ENCODE measurements around the gene RPL38.
A peak's percentile ranks its signal among the peaks of the same experiment; 100 is the strongest.
"Not testable (repeated sequence)": the region's sequence is repeated elsewhere in the genome, so short reads cannot be mapped to it uniquely, and the experiment has no call there.

RPL38 gene

DNA sequence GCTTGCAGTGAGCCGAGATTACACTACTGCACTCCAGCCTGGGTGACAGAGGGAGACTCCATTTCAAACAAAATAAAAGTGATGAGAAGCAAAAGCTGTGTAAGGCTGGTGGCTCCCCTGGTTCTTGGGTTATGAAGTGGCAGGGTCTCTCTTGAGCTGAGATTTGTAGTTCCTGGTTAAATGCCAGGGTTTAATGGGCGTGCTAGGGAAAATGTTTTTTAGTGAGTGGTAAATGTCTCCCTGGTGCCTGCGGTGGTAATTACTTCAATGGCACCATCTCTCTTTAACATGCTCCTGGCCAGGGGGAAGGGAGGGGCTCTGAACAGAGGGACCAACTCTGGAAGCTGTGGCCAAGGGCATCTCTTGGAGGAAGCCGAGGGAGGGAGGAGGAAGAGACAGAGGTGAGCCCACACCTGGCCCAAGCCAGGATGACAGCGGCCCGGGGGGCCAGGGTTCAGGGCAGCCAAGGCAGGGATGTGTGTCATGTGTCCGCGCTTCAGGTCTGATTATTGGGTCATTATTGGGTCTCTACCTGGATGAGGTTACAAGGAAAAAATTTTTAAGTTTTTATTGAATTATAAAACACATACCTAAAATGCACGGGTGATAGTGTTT is 17.8 kb upstream of the RPL38 start:
- DNase-seq, result no peak

DNA sequence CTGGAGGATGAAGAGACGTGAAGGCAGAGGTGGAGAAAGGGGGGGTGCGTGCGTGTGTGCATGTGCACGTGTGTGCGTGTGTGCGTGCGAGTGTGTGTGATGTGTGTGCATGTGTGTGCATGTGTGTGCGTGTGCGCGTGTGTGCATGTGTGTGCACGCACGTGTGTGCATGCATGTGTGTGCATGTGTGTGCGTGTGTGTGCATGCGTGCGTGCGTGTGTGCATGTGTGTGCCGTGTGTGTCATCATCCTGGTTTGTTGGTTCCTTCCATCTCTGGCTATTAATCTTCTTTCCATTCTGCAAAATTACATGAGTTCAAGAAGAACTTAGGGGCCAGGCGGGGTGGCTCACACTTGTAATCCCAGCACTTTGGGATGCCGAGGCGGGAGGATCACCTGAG is 17.0 kb upstream of the RPL38 start:
- DNase-seq, result no peak

DNA sequence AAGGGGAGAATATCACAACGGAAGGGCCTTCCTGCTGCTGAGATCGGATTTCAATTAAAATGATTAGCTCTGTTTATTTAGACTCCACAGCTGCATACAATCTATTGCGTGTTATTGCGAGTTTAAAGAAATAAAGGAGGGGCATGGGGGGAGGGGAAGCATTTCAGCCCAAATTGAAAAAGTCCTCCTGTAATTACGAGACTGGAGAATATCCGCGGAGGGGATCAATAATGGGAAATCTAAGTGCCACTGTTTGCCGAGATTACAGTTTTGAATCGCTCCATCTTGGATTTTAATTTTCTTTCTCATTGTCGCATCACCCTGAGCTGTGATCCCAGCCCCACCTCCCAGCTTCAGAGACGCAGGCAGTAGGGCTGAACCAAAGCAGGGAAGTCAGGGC is 15.7 kb upstream of the RPL38 start:
- no peak for DNase-seq

DNA sequence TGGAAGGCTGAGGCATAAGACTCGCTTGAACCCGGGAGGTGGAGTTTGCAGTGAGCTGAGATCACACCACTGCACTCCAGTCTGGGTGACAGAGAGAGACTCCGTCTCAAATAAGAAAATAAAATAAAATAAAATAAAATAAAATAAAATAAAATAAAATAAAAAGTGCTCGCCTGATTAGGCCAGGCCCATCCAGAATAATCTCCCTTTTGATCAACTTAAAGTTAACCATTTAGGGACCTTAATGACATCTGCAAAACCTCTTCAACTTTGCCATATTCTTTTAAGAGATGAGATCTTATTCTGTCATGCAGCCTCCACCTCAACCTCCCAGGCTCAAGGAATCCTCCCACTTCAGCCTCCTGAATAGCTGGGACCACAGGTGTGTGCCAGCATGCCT is 14.8 kb upstream of the RPL38 start:
- not testable (repeated sequence) for DNase-seq

DNA sequence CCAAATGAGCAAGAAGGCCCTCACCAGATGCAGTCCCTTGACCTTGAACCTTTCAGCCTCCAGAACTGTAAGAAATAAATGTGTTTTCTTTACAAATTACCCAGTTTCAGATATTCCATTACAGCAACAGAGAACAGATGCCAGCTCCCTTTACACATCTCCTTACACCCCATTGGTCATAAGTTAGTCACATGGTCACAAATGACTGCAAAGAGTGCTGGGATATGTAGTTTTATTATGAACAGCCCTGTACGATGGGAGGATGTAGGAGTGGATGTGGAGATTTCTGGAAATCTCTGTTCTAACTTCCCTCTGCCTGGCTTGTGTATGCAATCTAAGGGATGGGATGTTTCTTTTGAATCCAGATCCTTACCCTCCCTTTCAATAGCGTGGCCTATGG is 13.3 kb upstream of the RPL38 start:
- peak; percentile 63 for DNase-seq

DNA sequence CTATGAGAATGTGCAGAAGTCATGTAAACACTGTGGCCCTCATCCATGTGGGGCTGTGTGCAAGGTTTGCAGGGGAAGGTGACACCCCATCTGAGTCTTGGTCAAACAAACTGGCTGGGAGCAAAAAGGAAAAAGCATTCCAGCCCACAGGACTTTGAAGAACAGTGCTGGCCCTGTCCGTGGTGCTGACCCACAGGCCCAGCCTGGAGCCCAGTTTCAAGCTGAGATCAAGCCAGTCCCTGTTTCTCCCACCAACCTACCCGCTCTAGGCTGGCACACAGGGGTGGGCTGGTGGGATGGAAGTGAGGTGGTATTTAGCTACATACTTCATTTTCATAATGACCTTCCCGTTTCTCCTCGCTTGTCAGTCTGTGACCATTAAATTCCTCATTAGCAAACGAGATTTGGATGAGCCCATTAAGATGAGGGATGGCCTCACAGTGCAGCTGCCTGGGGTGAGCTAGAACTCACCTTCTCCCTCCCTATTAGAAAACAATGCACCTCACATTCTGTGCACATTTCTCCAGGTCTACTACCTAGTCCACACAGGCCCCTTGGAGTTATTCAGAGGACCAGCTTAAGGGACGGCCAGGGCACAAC is 12.6 kb upstream of the RPL38 start:
- DNase-seq, result no peak

DNA sequence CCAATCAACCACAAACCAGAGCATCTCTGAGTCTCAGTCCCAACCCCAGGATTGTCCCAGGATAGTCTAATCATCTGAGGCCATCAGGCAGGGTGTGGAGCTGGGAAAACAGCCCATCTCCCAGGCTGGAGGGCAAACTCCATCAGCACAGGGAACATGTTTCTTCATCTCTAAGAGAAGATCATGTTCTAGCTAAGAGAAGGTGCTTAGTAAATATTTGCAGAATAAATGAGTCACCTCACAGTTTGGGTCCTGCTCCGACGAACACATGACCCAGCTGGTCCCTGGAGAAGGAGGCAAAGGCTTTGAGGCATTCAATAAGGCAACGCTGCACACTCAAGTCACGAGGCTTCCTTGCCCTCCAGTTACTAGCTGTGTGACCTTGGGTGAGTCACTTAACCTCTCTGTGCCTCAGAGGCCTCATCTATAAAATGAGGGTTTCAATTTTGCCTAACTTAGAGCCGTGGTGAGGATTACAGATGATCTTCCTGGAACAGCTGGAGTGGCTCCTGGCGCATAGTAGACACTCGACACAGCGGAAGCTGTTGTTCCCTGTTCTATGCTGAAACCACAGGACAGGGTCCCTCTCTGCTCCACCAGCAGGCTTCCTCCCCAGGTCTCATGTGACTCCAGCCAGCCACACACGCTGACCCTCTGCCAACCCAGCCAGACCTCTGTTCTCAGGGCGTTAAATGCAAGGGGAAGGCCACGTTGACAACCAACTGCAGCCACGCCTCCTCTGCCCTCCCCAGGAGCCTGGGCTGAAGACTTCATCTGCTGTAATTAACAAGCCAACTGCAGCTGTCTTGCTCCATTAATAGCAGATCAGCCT is 10.3 kb upstream of the RPL38 start:
- no peak for DNase-seq

DNA sequence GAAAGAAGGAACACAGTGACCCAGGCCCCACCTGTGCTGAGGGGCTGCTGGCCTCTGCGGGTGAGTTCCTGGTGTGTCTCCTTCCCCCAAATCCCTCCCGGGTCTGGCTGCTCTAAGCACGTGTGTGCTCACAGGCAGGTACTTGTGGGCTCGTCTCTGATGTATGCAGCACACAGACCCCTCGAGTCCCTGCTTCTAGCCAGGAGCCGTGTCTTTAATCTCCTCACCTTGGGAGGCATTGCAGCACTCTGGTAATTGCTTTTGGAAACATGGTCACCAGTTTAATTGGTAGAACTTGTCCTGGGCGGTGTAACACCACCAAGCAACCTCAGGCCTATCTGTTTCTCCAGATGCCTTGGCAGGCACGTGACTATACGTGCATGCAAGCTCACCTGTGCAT is 8.8 kb upstream of the RPL38 start:
- DNase-seq, result no peak

DNA sequence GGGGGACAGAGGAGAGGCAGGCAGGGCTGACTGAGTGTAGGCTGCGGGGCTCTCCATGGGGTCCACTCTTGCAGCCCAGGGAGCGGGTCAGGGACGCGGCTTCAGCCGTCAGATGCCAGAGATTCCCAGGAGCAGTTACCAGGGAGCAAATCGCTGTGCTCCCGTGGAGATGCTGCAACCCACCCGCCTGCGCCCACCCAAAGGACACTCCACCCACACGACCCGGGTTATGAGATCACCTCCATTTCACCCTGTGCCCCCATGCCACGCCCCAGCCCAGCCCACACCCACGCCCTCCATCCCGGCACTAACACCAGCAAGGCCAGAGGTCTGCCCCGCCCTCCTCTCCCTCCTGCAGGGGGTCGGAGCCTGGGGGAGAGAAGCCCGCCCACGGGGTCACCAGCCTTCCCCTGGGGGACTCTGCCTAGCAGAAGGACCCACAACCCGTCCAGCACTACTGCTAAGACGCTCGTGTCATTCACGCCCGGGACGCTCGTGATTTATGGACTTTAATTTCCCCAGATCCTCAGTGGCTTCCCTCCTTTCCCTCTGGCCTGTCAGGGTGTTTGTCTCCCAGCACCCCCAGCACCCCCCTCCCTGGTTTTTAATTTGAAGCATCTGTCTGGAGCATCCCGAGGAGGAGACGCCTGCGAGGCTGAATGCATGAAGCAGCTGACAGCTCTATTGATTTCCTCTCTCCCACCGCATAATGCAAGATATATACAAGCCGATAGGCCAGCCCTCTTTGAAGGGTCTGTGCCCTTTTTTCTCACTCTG is 6.7 kb upstream of the RPL38 start:
- DNase-seq, result no peak

DNA sequence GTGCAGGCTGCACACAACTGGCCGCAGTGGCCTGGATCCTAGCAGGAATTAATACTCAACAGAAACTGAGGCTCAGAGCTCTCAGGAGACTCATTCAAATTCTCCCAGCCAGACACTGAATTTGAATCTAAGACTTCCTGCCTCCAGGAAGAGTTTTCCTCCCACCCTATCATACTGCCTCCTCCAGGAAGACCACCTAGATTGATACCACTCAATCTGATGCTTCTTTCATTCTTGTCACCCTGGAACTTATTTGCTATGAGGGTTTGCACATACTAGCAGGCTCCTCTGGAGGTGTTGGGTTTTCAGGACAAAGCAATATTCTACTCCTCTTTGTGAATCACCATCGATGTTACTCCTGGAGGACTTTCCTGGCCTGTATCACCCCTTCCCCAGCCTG is 5.7 kb upstream of the RPL38 start:
- no peak for DNase-seq

DNA sequence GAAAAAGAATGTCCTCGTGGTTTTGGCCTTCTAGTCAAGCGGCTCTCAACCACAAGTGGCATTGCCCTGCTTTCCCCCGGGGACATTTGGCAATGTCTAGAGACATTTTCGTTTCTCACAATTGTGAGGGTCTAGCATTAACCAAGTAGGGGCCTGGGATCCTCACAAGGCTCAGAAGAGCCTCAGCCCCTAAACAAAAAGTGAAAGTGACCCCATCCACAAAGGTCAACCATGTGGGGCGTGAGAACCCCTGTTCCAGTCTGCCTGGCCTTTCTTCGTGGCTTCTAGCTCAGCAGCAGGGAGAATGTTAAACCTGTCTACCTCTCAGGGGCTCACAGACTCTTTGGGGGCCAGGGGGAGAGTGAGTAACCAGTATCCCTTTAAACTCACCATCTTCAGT is 4.8 kb upstream of the RPL38 start:
- DNase-seq, result no peak

DNA sequence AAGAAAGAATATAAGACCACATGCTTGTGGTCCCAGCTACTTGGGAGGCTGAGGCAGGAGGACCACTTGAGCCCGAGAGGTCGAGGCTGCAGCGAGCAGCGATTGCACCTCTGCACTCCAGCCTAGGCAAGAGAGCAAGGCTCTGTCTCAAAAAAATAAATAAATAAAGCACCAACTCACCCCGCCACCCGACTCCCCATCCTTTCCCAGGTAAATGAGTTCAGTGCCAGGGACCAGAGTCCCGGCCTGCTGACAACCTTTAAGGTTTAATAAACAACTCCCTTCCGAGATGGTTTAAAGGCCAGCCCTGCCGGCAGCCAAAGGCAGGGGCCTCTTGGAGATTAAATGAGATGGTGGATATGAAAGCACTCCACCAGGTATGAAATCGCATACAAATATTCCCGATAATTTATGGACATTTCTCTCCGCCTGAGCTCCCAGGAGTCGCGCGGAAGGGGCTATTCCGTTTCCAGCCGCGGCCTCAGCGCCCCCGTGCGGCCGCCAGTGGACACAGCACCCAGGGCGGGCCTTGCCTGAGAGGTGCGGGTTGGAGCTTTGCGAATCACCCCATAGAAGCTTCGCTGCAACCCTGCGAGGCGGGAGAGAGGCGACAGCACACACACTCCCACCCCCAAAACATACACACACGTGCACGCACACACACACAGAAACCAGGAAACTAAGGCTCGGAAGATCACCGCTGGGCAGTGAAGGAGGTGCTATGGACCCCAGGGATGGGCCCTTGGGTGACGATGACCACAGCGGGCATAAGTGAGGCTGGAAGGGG is 4.0 kb upstream of the RPL38 start:
- DNase-seq, result peak; percentile 52

DNA sequence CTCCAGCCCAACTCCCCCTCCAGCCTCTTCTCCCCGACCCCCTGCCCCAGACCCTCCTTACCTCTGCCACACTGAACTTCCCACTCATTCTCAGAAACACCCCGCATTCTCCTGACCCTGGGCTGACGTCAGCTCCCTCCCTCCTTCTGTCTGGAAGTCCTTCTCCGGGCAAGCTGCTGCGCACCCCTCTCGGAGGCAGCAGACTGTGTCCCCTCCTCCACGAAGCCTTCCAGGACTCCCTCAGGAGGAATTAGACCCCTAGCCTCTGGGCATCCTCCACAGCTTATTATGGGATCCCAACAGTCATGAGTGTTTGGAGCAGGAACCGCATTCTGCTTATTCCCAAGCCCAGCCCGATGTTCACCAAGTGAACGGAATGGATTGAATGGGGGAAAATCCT is 3.4 kb upstream of the RPL38 start:
- no peak for DNase-seq

DNA sequence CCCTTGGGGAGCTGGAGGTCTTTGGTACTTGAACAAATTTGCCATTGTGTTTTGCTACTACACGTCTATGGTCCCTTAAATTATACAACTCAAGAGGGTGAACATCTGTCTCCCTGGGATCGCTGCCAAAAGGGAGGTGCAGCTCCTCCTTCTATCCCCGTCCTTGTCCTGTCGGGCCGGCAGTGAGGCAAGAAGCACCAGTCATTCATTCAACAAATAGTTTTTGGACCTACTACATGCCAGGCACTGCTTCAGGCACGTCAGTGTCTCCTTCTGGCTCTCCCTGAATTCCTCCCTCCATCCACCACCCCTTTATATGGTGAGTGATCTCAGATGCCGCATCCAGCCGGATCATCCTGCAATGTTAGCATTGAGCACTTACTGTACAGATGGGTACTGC is 2.2 kb upstream of the RPL38 start:
- DNase-seq, result peak; percentile 56

DNA sequence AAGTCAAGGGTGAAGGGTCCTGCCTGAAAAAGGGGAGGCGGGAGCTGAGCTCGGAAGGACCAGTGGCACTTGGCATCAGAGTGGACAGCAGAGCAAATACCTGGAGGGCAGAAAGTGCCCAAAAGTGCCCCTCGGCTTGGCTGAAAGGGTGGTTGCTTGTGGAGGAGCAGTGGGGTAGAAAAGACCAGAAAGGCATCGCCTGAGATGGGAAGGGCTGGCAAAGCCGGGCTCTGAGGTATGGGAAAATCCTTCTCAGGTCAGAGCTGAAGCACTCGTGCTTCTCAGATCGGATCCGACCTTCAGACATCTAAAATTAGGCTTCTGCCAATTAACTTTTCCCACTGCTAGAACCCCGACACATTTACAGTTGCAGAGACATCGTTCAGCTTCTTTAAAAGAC is 1.5 kb upstream of the RPL38 start:
- DNase-seq, result no peak

DNA sequence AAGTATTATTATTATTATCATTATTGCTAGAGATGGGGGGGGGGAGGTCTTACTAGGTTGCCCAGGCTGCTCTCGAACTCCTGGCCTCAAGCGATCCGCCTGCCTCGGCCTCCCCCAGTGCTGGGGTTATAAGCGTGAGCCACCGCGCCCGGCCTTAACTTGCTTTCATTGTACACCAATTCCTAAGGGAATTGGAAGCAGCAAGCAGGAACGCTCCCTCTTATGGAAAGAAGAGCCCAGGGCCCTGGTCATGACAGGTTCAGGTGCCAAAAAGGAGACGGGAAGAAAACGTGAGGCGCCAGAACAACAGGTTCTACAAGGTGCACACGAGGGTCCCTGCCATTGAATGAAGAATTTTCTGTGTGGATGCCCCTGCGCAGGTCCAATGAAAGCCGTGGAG is 540 bp upstream of the RPL38 start:
- no peak for DNase-seq

DNA sequence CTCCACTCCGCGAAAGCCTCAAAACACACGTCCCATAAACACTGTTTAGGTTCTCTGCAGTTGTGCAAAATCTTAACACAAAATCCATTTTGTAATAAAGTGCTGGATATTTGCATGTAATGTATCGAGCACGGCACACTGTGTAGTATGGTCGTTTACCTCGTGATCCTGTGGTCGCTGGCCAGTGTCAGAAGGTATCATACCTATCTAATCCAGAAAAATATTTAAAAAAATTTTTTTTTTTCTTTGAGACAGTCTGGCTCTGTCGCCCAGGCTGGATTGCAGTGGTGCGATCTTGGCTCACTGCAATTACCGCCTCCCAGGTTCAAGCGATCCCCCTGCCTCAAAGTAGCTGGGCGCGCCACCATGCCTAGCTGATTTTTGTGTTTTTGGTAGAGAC is 996 bp downstream of the RPL38 start:
- DNase-seq, result no peak

DNA sequence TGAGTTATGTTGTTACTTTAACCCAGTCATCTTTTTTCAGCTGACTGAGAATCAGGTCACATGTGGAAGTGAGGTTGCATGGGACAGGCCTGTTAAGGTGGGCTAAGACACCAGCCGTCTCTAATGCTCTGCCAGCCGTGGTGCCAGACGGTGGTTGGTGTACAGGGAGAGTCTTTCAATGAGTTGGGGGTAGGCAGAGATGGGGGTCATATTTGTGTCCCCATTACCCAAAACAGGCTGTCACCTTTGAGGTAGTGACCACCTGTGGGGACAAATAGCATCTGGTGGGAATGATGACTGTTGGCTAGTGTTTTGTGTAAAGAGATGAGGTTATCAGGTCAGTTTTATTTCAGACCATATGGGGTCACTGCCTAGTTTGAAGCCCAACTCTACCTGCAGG is 1.8 kb downstream of the RPL38 start:
- DNase-seq, result no peak

DNA sequence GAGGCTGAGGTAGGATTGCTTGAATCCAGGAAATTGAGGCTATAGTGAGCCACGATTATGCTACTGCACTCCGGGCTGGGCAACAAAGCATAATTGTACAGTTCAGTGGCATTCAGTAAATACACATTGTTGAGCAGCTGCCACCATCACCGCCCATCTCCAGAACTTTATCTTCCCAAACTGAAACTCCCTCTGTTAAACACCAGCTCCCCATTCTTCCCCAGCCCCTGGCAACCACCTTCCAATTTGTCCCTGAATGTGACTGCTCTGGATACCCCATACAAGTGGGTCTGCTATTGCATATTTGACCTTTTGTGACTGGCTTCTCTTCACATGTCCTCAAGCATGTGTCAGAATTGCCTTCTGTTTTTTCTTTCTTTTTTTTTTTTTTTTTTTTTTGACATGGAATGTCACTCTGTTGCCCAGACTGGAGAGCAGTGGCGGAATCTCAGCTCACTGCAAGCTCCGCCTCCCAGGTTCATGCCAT is 2.9 kb downstream of the RPL38 start:
- no peak for DNase-seq

DNA sequence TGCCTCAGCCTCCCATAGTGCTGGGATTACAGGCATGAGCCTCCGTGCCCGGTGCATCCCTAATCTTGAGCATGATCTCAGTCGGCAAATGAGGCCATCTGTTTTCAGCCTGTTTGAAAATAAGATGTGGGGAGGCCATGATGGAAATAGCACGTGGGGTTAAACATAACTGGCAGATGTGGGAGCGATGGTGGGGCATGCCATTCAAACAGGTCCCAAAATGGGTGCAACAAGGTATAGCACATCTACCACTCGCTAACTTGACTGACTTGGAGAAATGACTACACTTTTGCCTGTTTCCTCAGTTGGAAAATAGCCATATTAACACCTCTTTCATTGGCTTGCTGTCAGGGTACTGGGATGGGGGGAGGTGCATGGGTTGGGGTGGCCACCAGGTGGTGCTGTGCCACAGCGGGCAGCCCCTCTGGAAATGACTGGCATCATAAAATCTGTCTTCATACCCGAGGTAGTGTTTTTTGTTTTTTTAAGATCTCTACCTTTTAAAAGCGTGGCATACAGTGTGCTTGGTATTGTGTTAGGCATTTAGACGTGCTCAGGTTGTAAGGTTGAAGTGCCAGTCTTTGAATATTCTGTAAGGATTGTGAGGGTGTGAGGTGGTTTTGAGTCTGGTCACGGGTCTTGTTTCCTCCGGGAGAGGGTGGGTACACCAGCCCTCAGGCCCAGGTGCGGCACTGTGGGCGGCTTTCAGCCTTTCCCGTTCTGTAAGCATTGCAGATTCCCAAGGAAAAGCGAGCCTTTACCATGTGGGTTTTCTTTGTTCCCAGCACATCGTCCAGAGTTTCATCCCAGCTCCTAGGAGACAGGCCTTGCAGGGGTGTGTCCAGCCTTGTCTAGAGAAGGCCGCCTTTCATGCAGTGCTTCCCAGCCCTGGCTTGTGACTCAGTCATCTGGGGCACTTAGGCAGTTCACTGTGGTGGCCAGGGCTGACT is 7.0 kb downstream of the RPL38 start:
- DNase-seq, result peak; percentile 71

DNA sequence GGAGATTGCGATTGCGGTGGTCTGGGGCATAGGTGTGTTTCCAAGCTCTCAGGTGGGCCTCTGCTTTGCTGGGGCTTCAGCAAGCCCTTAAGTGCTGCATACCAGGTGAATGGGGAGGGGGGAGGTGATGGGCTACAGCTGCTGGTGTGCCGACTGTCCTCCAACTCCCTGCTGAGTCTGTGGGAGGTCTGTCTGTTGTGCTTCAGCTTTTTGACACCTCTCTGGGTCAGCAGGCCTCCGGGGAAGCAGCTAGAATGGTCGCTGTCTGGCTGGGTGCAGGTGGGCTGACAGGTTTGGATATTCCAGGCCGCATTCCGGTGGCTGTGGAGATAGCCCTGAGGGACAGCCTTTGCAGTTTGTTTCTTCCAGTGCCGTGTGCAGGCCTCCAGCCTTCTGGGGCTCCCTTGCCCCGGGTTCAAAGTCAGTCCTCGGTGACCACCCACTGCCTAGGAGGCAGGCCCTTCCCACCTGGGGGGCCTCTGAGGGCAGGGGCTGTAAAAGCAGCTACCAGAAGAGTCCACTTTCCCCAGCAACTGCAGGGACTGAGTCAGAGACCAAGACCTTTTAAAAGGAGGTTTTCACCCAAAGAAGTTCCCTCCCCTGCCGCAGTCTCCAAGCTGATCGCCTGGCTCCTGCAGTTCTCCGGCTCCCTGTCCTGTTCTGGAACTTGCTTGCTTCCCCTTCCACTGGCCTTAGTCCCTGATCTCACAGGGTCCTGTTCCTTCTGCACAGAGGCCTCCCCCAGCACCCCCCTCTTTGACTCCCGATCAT is 7.8 kb downstream of the RPL38 start:
- DNase-seq, result no peak

All from hematopoietic multipotent progenitor cell treated with erythropoietin and hydrocortisone succinate and interleukin-3 and kit ligand, for 8 days (in vitro differentiated cells).